ENCODE results near the gene RELN.
A peak's percentile ranks its signal among the peaks of the same experiment; 100 is the strongest.

RELN gene

GRCh38 chr7:103762065-103762760 is 227.2 kb downstream of the RELN start:
- in situ Hi-C loops (cut with HindIII; ENCODE audit: low sequenced_read_pairs), result no loop called here
- TF ChIP-seq, protein P1, sequence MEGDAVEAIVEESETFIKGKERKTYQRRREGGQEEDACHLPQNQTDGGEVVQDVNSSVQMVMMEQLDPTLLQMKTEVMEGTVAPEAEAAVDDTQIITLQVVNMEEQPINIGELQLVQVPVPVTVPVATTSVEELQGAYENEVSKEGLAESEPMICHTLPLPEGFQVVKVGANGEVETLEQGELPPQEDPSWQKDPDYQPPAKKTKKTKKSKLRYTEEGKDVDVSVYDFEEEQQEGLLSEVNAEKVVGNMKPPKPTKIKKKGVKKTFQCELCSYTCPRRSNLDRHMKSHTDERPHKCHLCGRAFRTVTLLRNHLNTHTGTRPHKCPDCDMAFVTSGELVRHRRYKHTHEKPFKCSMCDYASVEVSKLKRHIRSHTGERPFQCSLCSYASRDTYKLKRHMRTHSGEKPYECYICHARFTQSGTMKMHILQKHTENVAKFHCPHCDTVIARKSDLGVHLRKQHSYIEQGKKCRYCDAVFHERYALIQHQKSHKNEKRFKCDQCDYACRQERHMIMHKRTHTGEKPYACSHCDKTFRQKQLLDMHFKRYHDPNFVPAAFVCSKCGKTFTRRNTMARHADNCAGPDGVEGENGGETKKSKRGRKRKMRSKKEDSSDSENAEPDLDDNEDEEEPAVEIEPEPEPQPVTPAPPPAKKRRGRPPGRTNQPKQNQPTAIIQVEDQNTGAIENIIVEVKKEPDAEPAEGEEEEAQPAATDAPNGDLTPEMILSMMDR (IDR thresholded peaks at IDR 0.05; ENCODE audit: low read depth, low read length), result no peak
- no peak for DNase-seq (ENCODE audit: low read depth, low spot score)
- no peak overlapping the region for H3K4me3 ChIP-seq (ENCODE audit: low read depth, low read length)

GRCh38 chr7:103752995-103753394 is 236.5 kb downstream of the RELN start:
- TF ChIP-seq, protein P1 (IDR thresholded peaks at IDR 0.05; ENCODE audit: low read depth, low read length), result peak; percentile 20
- in situ Hi-C loops (cut with HindIII; ENCODE audit: low sequenced_read_pairs), result no loop called here
- no peak overlapping the region for H3K4me3 ChIP-seq (ENCODE audit: low read depth, low read length)
- no peak for DNase-seq (ENCODE audit: low read depth, low spot score)

DNA sequence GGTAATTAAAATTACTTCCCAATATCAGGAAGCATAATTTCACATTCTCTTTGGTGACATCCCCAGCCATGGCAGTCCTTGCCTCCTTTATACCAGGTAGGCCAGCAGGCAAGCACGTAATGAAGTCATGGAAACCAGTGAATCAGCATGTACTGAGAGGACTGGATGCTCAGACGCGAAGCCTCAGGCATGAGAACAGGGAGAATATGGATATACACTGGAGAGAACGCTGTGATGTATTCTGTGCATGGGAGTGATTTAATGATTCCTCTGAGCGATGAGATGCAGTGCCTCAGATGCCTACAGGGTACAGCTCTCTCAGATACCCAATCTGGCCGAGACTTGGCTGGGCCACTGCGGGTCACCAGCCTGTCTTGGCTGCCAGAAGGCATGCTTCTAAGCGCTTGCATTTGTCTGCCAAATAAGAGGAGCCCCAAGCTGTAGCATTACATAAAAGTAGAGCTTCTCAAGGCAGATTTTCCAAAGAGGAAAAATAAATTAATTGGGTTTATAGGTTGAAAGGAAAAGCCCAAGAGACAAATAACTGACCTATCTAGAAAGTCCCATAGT is 238.1 kb downstream of the RELN start:
- in situ Hi-C loops (cut with HindIII; ENCODE audit: low sequenced_read_pairs), result no loop called here
- TF ChIP-seq, protein P1 (IDR thresholded peaks at IDR 0.05; ENCODE audit: low read depth, low read length), result no peak
- DNase-seq (ENCODE audit: low read depth, low spot score), result no peak
- no peak overlapping the region for H3K4me3 ChIP-seq (ENCODE audit: low read depth, low read length)

DNA sequence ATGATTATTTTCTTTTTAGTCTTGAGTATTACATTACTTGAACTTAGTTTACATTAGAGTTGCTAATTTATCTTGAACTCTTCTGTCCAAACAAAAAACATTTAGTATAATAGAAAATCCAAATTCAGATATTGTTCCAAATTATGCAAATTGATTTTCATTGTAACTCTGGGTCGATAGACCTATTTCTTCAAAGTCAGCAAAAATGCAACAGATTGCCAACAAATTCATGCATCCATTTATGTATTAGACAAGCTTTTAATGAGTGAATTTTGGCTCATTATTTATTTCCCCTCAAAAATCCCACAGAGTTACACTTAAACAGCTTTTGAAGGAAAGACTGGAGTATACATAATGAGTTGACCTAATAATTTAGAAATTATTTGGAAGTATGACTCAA is 240.8 kb downstream of the RELN start:
- TF ChIP-seq, protein P1 (IDR thresholded peaks at IDR 0.05; ENCODE audit: low read depth, low read length), result no peak
- H3K4me3 ChIP-seq (ENCODE audit: low read depth, low read length), result no peak overlapping the region
- no peak for DNase-seq (ENCODE audit: low read depth, low spot score)
- in situ Hi-C loops (cut with HindIII; ENCODE audit: low sequenced_read_pairs), result no loop called here

GRCh38 chr7:103735377-103735776 is 254.1 kb downstream of the RELN start:
- H3K4me3 ChIP-seq (ENCODE audit: low read depth, low read length), result no peak overlapping the region
- in situ Hi-C loops (cut with HindIII; ENCODE audit: low sequenced_read_pairs), result no loop called here
- TF ChIP-seq, protein P1 (IDR thresholded peaks at IDR 0.05; ENCODE audit: low read depth, low read length), result no peak
- peak; percentile 55 for DNase-seq (ENCODE audit: low read depth, low spot score)

- DNase-seq (ENCODE audit: low read depth, low spot score), result no peak
- no peak overlapping the region for H3K4me3 ChIP-seq (ENCODE audit: low read depth, low read length)
- in situ Hi-C loops (cut with HindIII; ENCODE audit: low sequenced_read_pairs), result no loop called here
- TF ChIP-seq, protein P1 (IDR thresholded peaks at IDR 0.05; ENCODE audit: low read depth, low read length), result no peak
Measured at GRCh38 chr7:103731169-103731568, 258.3 kb downstream of the RELN start.

Measured in astrocyte of the spinal cord (primary cell).